Central memory CD4-positive, alpha-beta T cell (primary cell): ENCODE data around the gene GID8.

Experiments
- DNase-seq: peaks from one replicate; pipeline ENCODE4 v3.0.0; 2022
- total RNA-seq, 3 experiments: gene quantifications; one replicate each; lab custom pipeline; 2026; lab: John Stamatoyannopoulos, UW

Gene GID8
- 47.3 to 108 (median 89.9) reads per million in 3 experiments for total RNA-seq

DNA sequence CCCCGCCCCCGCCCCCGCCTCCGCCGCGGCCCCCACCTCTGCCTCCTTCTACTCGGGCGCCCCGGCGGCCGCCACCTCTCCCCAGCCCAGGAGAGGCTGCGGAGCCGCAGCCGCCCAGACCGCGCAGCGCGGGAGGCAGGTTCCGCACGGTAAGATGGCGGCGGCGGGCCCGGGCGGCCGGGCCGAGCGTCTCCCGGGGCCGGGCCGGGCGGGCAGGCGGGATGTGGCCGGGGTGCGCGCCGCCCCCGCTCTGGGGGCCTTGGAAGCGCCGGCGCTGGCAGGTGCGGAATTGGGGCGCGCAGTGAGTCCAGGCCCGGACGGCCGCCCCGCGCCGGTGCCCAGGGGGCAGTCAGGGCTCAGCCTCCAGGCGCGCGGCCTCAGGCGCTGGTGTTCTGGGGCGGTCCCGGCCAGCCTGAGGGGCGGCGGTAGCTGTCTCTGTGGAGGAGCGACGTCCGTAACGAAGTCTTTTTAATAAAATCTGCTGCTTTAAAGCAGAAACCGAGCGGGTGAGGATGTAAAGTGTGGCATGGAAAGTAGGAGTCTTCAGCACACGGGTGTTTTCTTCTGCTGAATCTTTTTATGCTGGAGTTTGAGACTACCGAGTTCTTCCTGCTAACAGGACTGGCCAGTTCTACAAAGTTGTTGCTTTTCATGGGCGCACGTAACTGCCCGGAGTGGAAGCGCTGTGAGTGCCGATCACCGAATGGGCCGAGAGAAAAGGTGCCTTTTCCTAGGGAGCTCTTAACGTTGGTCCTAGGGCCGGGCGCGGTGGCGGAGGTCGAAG lies at the start of gene GID8:
Gene GID8 (plus strand): TSS at position 43 of the 784 bp plus-strand sequence. CDS start 3,356 bp downstream, outside the sequence.
- no peak for DNase-seq

DNA sequence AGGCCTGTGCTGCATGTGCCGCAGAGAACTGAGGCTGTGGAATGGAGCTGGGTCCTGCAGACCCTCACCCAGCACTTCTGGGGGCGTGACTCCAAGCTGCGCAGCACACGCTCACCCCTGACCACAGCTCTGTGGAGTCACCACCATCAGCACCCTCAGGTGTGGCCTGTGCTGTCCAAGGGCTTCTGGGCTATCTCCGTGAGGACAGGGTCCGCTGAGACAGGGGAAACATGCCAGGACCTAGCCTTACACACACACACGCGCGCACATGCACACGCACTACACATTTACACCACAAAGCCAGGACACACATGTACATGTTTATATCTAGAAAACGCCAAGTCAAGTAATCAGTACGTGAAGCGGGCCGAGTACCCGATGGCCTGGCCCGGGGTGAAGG lies 49.5 kb upstream of the GID8 start:
- DNase-seq: no peak

DNA sequence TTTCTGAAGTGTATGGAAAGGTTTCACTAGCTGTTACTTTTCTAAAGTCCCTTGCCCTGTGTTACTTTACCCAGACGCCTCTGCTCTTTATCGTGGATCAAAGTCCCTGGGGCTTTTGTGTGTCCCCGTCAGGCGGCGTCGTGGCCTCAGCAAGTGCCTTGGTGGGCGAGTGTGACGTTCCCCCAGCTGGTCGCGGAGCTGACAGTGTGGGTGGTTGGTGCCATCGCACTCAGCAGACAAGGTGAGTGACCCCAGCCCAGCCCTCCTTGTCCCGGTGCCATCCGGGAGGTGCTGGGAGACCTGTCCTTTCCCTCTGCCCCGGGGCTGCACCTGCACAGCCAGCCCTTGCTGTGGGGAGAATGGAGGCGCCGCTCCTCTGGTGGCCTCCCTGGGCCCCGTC lies 49.0 kb upstream of the GID8 start:
- no peak for DNase-seq

DNA sequence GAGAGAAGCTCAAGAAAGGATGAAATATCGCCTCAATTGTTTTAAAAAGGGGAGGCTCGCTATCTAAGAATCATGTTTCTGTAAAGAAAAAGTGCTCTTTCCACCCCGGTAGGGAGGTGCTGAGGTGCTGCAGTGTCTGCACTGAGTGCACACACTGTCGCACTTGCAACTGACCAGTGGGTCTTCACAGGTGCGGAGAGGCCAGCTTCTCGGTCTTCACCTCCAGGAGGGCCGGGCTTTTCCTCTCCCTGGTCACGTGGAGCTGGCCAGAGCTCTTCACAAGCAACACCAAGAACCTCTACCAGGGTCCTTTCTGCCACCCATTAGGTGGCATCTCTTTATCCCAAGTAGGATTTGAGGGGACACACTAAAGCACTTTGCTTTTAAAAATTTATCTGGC lies 48.5 kb upstream of the GID8 start:
- DNase-seq: no peak

DNA sequence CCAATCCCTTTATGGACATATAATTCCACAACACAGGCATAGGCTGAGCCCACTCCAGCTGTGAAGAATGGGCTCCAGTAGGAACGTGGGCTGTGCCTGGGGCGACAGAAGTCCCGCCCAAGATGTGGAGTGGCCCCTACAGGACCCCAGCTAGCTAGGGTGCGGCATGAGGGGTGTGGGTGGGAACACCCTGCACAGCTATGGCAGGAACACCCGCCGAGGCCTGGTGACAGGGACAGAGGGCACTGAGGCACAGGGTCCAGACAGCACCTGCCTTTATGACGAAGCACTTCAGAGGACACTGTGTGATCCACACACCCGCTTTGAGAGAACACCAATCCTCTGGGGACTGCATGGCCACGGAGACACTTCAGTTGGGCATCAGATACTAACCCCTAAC lies 48.1 kb upstream of the GID8 start:
- DNase-seq: no peak

DNA sequence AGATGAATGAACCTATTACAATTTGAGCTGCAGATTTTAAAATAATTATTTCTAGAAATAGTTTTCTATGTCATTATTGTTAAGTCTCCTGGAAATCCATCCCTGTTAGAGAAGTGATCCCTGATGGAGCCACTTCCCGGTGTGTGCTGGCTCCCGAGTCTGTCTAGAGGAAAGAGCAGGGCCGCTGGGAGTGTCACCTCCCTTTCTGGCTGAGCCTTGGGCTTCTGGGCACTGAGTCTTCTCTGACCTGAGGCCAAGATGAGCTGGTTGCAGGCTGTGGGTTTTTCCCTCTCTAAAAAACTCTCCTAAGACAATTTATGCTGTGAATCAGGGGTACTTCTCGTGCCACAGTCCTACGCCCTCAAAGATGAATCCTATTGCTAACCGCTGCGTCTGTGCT lies 47.5 kb upstream of the GID8 start:
- no peak for DNase-seq

DNA sequence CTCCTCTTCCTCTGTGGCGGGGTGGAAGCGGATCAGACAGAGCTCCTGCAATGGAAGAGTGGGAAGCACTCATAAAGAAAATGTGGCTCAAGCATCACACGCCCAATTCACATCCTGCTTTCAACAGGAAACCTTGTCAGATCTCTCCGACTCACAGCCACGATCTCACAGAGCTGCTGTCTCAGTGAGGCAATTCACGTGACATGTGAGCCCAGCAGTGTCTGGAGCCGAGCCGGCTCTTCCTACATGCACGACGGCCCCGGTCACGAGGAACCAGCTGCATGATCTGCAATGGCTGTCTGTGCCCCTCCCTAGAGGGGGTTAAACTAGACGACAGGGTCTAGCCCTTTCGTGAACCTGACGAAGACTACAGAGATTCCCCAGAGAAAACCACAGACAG lies 46.8 kb upstream of the GID8 start:
- peak; percentile 58 for DNase-seq

DNA sequence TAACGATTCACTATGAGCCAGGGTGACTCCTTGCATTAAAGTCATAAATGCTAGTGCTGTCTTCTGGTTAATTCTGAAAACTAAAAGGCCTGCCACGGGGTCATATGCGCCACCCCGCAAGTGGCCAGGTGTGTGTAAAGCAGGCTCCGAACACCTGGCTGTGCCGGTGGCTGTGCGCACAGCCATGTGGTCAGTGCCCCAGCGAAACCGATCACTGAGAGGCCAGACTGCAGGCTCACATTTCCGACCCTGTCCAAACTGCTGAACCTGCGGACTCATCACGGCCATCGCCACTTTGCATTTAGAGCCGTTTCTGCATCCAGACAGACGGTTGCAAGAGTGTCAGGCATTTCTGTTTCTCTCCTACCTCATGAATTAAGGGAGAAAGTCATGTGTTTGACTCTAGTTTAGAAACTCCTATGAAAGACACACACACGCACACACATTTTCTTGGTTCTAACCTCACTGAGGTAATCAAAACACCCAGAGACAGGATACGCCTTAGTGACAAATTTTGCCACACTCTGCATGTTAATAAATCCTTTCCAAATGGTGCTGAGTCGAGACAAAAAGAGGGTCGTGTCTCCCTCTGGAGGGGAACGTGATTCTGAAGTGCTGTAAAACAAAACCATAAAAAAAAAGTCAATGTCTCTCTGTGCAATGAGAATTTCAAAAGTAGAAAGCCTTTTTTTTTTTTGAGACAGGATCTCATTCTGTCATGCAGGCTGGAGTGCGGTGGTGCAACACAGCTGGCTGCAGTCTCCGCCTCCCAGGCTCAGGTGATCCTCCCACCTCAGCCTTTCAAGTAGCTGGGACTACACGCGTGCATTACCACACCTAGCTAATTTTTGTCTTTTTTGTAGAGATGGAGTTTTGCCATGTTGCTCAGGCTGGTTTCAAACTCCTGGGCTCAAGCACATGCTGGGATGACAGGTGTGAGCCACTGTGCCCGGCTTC lies 45.3 kb upstream of the GID8 start:
- peak; percentile 23 for DNase-seq

DNA sequence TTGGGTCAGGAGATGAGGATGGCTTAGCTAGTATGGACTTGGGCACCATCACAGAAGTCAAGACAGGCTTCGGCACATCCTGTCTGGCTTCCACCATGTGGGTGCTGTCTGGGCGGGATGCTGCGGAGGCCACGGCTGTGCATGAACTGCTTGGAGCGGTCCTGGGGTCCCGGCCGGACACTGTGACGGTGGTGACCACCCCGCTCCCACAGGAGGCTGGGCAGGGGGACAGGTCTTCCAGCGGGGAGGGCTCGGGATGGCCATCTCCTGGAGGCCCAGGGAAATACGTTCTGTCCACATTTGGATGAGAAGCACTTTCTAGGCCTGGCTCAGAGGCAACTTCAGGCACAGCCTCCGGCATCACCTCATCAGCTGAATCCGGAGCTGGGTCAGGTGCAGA lies 44.2 kb upstream of the GID8 start:
- DNase-seq: no peak

DNA sequence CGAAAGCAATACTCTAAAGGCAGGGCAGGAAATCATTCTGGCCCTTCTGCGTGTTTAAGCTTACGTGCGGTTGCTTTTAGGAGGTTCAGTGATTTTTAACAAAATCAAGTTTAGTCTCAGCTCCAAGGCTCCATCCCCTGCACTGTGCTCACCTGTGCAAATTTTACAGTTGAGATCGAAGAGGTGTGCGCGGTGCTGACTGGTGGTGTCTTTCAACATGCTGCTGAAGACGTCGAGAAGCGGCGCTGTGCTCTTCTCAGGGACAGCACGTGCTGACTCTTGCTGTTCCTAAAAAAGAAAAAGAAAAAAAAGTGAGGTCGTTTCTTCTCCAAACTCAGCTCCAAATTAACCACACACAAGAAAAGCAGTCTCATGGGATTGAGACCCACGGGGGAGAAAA lies 43.7 kb upstream of the GID8 start:
- no peak for DNase-seq

DNA sequence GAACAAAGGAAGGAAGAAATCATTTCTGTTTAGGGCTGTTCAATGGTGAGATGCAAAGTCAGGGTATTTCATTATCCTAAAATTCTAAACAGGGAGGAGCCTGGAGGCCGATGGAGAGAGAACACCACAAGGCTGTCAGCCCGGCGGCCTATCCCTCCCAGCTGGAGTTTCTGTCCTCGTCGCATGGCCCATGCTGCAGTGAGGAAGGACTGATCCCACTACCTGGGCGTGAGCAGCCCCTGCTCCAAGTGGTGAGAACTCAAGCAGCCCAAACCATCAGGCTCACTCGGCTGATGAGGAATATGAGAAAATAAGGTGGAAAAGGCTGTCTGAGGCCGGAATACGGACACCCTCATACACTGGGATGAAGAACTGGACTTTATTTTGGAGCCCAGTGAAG lies 42.4 kb upstream of the GID8 start:
- no peak for DNase-seq

DNA sequence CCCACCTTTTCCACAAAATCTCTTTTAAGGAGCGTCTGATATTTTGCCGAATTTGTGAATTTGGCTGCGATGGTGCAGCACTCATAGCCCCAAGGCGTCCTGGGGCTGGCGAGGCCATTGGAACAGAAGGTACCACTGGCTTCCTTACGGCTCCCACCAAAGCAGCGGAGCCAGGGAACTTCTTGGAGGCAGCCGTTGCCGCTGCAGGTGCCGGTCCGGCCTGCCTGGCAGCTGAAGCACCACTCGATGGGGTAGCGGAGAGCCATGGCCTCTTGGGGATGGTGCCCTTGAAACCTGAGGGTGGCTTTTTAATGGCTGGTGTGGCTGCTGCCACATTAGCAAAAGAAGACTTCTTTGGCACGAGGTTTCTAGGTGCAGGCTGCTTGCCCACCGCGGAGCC lies 41.4 kb upstream of the GID8 start:
- no peak for DNase-seq

DNA sequence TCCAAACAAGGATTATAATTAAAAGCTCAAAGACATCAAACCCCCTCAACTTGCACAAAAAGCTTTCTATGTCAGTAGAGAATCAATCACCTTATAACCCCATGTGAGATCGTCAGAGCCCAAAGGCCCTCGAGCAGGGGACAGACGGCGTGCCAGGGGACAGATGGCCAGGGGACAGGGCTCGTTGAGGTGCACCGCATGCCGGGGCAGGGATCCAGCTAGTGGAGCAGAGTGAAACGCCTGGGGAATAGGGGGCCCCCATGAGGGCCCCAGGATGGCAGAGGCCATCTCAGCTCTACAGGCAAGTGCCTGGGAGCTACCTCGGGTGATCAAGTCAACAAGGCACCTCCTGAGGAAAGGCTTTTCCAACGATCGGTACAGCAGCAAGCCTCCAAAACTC lies 40.3 kb upstream of the GID8 start:
- DNase-seq: no peak

DNA sequence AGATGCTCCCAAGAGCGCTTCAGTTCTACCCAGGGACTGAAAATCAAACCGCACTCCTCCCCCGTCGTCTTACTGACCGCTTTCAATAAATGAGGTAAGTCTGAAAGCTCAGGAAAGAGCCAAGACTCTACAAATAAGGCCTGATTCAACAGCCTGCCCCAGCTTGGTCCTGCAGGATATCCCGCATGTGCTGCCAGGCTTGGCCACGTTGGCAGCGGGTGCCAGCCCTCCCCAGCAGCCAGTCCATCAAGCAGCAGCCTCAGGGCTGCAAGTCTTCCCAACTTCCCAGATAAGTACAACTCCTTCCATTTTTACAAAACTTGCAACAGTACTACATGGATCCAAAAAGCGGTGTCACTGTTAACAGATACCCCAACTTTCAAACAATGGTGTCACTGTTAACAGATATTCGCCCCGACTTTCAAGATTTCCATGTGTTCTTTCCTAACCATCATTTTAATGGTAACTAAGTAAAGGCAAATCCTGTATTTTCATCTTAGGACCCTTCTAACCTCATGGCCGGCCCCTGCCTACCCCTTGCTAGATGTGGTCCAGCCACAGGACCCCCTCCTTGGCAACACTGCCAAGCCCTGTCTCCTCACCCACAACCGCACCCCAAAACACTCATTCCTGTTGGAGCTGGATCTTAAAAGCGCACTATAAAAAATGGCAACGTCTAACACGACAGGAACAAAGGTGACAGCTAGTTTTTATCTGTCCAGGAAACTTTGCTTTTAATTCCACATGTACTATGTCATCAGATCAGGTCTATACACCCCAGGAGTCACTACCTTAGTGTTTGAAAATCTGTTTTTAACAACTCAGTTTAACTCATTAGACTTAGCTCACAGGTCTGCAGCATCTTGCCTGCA lies 39.6 kb upstream of the GID8 start:
- no peak for DNase-seq

DNA sequence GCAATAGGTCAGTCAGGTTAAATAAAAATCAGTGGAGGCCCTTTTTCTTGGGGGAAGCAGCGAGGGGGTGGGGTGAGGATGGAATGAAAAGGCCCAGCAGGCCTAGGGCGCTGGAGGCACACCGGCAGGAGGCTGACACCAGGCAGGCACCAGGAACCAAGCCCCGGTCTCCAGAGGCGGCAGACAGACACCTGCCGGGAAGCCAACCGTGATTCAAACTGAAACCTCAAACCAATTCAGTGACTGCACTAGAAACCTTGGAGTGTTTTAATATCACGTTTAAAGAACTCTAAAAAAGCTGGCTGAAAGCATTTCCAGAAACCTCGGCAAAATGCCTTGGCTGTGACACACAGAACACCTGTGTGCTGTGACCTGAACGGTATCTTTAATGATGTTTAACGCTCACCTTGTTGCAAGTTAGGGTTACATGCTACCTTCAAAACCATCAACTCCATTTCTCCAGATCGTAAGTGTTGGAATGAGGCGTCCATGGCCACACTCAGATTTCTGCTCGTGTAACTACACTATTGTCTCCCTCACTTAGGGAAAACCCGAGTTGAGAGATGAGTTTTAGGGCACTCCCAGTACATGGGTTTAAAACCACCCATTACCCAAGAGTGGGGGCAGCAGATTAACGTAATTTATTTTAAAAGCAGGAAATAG lies 38.8 kb upstream of the GID8 start:
- DNase-seq: no peak

DNA sequence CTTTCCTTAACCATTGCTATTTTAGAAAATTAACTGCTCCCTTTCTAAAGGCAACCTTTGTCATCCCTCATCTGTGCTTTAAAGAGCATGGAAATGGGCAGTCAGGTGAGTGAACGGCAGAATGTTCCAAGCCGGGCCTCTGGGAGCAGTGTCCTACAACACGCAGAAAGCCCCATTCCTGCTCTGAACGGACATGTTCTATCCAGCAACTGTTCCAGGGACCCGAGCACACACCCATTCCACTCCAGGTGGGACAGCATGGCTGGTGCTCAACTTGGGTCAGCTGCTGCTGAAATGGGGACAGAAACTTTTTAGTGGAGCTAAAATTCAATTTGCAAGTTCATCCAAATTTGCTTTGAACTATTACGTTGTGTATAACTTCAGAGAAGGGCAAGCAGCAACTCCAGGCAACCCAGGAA lies 38.3 kb upstream of the GID8 start:
- no peak for DNase-seq

DNA sequence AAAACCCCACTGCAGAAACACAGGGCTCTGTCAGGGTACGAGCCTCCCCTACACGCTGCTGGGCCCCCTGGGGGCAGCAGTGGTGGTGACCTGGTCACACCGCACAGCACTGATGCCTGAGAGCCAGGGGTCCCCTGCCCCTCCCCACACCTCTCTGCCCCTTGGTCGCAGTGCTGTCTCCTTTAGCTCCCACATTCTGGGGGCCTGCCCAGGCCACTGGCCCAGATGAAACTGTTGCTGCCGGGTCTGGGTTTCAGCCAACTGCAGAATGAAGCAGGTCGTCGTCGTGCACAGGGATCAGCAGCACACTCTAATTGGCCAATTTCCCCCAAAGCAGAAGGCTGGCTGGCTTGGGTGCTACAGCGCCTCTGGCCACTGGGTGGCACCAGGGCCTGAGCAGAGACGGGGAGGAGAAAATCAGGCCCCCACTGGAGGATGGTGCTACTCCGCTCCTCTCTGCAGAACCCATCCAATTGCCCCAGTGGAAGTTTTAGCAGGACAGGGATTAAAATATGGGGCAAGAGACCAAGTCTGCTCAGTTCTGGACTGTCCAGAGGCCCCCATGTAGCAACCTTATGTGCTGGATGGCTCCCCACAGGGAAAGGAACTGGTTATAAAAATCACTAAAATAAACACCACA lies 37.8 kb upstream of the GID8 start:
- DNase-seq: peak; percentile 70

DNA sequence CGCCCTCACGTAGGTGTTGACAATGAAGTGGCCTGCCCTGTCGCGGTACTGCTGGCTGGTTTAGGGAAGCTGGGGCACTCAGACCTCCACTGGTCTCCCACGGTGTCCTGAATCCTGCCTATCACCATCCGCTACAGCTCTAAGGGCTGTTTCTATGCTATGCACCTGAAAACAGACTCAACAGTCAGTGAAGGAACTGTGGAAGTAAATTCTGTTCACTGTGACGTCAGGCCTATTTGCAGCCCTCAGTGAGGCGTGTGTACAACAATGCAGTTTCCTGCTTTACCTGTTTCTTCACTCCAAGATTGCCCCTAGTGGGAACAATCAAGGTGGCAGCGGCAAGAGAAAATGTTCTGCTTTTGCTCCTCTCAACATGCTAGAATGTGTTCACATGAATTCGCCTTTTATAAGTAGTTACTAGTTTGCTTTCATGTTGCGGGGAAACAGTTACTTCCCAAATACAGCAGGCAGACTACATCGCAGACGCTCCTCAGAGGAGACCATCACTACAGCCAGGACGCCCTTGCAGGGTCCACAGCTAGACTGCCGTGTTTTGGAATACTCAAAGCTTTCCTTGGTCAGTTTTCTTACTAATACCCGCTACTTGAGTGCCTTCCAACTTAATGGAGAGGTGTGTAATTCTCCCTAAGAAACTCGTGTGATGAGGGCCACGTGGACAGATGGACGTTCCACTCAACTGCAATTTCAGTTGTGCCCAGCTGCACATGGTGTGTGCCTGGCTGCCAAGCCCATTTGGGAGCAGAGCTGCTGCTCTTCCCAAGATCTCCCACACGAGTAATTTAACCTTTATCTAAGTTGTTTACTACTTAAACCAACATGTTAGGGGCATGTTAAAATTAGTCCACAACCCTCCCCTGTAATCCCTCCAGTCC lies 37.0 kb upstream of the GID8 start:
- DNase-seq: peak; percentile 40

DNA sequence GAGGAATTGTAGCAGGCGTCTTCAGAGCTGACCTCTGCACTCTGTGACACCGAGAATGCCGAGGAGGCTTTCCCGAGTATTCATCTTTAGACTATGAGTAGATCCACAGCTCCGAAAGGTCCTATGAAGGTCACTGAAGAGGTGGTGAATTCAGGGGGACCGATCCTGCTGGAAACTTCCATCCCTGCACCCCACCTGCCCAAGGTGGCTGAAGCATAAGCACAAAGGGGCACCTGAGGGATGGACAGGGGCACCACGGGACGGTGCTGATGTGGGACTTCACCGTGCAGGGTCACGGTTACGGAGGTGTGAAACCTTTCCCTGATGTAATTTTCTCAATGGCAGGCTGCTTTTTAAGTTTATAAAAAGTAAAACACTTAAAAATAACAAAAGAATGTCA lies 36.1 kb upstream of the GID8 start:
- DNase-seq: no peak

DNA sequence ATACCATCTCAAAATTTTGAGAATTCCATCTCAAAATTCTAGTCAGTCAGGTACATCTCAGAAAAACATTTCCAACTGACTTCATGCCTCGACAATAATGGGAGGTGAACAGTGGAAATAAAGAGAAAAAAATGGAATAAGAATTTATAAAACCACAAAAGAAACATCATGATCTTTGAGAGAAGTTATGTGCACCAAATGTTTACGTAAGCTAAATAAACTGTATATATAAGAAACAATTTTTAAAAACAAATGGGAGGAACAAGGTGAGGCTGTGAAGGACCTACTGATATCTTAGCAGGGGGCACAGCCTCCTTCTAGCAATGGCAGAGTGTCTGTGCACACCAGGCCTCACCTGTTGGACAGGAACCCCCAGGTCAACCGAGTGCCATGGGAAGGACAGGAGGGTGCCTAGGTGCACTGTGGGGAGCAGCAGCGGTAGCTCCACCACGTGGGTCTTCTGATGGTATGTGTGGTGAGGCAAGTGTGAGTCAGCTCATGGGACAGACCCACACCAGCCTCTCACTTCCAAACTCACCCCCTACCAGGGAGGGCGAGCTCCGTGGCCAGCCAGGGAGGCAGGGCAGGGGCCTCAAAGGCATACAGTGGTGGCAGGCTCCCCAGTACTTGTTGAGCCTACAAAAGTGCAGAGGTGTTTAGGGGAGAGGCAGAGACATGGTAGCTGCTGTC lies 34.9 kb upstream of the GID8 start:
- DNase-seq: no peak
